GM19035 (cell line): ENCODE results near the gene SNRK.

Experiments used
- ATAC-seq: cut with Tn5 transposase; IDR thresholded peaks from one replicate; pipeline ENCODE4 v1.9.1; 2021; ENCODE audit not compliant: unreplicated experiment

The SNRK gene

GRCh38 chr3:43266995-43267394 is 19.3 kb upstream of the SNRK start:
- no peak for ATAC-seq

GRCh38 chr3:43268636-43269035 is 17.7 kb upstream of the SNRK start:
- no peak for ATAC-seq

DNA sequence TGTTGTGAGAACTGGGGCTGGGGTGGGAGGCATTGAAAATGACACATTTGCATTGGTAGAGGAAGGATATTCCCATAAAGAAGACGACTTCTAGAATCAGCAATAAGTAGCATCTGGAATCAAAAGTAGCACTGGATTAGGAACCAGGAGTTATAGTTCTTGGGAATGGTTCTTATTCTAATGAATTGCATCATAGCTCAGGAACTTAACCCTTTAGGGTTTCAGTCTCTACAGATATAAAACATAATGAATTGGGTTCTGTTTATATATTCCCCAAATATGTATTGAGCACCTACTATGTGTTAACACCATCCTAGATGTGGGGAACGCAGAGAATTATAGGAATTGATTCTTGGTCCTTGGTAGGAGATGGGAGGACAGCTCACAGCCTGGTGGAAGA is 16.3 kb upstream of the SNRK start:
- no peak for ATAC-seq

GRCh38 chr3:43273416-43273815 is 12.9 kb upstream of the SNRK start:
- no peak for ATAC-seq

DNA sequence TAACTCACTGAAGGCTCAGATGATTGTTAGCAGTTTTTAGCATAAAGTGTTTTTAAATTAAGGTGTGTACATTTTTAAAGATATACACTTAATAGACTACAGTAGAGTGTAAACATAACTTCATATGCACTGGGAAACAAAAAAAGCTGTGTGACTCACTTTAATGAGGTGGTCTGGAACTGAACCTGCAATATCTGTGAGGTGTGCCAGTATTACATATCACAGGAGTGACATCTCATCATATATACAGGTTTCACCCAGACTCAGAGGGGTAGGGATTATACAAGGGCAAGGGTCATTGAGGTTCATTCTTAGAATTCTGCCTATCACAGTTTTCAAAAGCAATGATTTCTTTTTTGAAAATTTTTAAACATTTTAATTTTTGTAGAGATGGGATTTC is 7.3 kb upstream of the SNRK start:
- no peak for ATAC-seq

GRCh38 chr3:43279532-43279931 is 6.8 kb upstream of the SNRK start:
- no peak for ATAC-seq

DNA sequence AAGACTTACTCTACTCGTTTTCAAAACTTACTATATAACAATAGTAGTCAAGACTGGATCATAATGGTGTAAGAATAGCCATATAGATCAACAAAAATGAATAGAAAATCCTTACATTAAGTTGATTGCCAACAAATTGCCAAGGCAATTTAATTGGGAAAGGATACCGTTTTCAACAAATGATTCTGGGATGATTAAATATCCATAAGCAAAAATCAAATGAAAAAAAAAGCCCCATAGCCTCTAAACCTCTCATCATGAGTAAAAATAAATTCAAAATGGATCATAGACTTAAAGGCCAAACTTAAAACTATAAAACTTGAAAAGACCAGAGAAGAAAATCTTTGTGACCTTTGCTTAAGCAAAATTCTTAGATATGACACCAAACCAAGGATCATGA is 5.3 kb upstream of the SNRK start:
- no peak for ATAC-seq

DNA sequence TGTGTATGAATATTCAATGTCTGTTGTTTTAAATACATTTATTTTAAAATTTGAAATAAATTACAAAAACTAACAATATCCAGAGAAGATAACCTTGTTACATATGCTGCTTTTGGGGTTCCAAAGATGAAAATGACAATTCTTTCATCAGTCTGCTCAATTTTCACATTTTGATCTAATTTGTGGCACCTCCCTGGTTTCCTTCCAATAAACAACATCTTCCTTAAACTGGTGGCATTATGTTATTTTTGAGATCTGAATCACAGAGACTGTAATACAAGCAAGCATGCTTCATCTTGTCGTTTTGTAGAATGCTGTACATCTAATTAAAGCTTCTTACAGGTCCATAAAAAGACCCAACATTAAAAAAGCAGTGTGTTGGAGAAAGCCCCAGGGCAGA is 2.2 kb upstream of the SNRK start:
- no peak for ATAC-seq

GRCh38 chr3:43285644-43286043 is 696 bp upstream of the SNRK start:
- no peak for ATAC-seq

DNA sequence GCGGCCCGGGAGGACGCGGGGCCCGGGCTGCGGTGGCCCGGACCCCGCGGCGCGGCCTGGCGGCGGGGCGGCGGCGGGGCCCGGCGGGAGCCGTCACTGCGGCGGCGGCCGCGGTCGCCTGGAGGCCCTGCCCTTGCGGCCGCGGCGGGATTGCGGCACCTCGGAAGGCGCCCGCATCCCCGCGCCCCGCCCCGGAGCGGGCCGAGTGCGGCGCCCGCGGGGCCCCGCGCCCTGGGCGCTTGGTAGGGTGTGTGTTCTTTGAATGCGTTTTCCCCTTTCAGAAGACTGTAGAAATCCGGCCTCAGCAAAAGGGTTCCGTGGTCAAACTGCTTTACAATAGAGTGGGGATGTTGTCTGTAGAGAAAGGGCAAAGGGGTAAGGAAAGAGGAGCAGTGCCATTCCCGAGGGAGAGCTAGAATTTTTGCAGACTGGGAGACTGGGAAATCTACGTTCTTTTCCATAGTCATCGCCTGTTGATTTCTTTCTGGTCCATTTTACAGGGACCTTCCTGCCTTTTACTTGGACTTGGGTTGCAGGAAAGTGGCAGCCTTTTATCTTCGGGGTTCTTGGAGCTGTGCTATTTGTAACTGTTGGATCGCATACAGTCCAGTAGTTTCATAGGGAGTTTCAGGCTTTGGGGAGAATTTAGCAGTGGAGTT is 630 bp downstream of the SNRK start:
- ATAC-seq: peak; percentile 27

DNA sequence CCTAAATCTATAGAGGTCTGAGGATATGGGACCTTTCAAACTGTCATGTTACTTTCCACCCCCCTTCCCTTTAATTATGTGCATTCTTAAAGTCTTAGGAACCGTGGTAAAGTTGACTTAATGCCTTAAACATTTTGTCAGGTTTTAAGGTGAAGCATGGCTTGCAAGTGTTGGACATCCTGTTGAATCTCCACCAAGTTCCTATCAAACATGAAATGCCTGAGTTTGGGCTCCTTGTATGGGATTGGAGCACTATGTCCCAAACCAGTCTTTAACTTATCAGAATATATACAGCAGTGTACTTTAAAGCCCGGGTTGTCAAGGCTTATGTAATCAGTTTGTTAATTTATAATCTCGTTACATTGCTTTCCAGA is 1.1 kb downstream of the SNRK start:
- no peak for ATAC-seq

- ATAC-seq: peak; percentile 38
These were observed 2.0 kb downstream of the SNRK start for GRCh38 chr3:43288366-43288765.

DNA sequence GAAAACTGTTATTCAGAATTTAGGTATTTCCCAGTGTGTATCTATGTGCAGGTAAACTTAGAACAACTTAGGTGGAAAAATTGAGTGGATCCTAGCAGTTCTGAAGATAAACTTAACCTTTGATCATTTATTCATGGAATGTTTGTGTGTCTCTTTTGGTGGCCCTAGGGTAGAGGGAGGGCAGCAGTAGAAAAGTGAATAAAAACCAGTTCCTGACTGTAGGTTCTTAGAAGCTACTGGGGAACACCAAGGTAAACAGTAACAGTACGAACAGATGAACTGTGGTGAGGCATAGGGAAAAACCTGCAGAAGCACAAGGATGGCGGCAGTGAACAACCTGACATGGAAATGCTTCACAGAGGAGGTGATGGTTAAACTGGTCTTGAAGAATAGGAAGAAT is 2.5 kb downstream of the SNRK start:
- no peak for ATAC-seq

- no peak for ATAC-seq
These were observed 3.1 kb downstream of the SNRK start for GRCh38 chr3:43289401-43289800.

GRCh38 chr3:43289841-43290470 is 3.6 kb downstream of the SNRK start:
- no peak for ATAC-seq

DNA sequence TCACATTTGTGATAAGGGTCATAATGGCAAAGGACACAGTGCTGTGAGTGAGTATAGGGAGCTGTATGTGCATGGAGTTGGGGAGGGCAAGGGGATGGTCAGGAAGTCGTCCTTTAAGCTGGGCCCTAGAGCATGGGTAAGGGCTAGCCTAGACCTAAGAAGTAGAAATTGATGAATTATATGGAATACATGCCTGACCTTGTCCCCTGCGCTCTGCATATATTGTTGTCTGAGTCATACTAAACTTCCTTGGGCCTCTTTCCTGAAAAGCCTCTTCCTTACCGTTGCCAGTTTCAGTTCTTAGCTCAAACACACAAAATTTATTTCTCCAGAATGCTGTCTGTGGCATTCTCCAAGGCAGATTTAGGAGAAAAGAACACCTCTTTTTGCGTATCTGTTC is 4.6 kb downstream of the SNRK start:
- no peak for ATAC-seq

- ATAC-seq: no peak
These were observed 5.2 kb downstream of the SNRK start for GRCh38 chr3:43291546-43291945.

DNA sequence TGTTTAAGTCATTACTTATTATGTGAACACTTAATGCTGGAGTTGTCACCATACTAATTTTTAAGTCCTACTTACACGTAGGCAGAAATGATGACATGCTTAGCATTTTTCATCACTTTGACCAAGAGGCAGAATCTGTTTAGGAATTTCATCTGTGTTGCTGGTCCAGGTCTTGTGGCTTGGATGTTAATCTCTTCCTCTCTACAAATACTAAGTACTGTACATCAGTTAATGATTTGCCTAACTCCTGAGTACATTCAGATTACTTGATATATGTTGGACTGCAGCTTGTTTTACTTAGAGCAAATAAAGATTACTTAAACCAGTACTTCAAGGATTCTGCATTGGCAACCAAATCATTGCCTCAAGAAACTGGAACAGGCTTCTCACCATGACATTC is 8.6 kb downstream of the SNRK start:
- no peak for ATAC-seq

- ATAC-seq: peak; percentile 87
These were observed 10.2 kb downstream of the SNRK start for GRCh38 chr3:43296565-43296964.

DNA sequence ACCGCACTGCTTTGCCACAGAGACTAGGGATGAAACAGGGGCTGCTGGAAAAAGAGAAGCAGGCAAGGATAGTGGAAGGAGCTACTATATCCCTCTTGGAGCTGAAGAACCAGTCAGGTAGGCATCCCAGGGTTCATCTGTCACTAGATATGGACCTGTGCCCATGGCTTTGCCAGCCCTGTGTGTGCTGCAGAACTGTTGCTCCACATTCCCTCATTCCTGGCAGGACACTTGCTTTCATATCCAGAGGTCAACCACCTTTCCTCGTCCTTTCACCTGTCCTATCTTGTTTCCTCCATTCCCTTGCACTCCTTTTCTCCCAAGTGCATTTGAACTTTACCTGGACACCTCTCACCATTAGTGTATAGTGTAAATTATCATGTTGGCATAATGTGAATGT is 12.0 kb downstream of the SNRK start:
- ATAC-seq: no peak

- no peak for ATAC-seq
These were observed 12.4 kb downstream of the SNRK start for GRCh38 chr3:43298761-43299160.

DNA sequence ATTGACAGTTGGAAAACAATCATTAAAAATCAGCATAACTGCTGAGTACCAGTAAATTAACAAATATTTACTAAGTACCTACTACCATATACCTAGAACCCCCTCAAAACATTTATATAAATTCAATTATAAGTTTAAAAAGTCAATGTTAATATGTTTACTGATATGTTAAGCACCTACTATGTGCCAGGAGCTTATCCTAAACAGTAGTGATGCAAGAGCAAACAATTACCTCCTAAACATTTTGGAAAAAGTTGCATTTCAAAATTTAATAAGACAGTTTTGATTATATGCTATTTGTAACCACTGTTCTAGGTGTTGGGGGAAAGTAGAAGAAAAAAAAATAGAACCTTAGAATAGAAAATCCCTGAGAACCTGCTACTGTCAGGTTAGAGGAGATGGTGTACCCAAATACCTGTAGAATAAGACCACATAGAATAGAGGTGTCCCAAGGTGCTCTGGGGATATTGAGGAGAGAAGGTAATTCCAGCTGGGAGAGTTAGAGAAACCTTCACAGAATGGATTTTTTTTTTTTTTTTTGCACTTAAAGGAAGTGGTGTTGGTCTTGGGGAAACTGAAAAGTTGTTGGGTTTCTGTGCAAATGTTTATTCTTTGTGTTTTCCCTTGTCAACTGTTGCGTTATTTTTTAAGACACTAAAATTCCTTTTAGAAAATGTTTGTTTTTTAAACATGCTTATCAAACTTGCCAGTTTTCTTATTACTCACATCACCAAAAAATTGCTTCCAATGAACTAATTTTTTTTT is 16.0 kb downstream of the SNRK start:
- no peak for ATAC-seq
